SKM-1 (cell line): ENCODE results near the gene ZNF22.

ENCODE experiments used
- DNase-seq: peaks from one replicate; lab custom pipeline; 2025; ENCODE audit not compliant: unreplicated experiment; lab: John Stamatoyannopoulos, UW

Gene ZNF22

GRCh38 chr10:44989597-44990301 lies 11.0 kb upstream of the ZNF22 start:
- DNase-seq = no peak

GRCh38 chr10:44990302-44990655 lies 10.4 kb upstream of the ZNF22 start:
- DNase-seq = no peak

- no peak for DNase-seq
These were observed 9.8 kb upstream of the ZNF22 start for GRCh38 chr10:44990965-44991364.

- no peak for DNase-seq
These were observed 9.2 kb upstream of the ZNF22 start for GRCh38 chr10:44991571-44991970.

- no peak for DNase-seq
These were observed 8.5 kb upstream of the ZNF22 start for GRCh38 chr10:44992070-44992731.

- no peak for DNase-seq
These were observed 7.9 kb upstream of the ZNF22 start for GRCh38 chr10:44992732-44993225.

- DNase-seq = no peak
These were observed 7.3 kb upstream of the ZNF22 start for GRCh38 chr10:44993226-44993921.

- no peak for DNase-seq
These were observed 6.6 kb upstream of the ZNF22 start for GRCh38 chr10:44993922-44994751.

- no peak for DNase-seq
These were observed 5.8 kb upstream of the ZNF22 start for GRCh38 chr10:44994752-44995530.

- no peak for DNase-seq
These were observed 5.2 kb upstream of the ZNF22 start for GRCh38 chr10:44995581-44995913.

- no peak for DNase-seq
These were observed 4.6 kb upstream of the ZNF22 start for GRCh38 chr10:44995914-44996669.

GRCh38 chr10:44997105-44997748 lies 3.5 kb upstream of the ZNF22 start:
- DNase-seq = no peak

GRCh38 chr10:44998146-44998631 lies 2.5 kb upstream of the ZNF22 start:
- DNase-seq = no peak

GRCh38 chr10:45000138-45000751 lies 478 bp upstream of the ZNF22 start:
- DNase-seq = no peak

- DNase-seq = no peak
These were observed 842 bp downstream of the ZNF22 start for GRCh38 chr10:45001381-45002148.

GRCh38 chr10:45003432-45004000 lies 2.8 kb downstream of the ZNF22 start:
- DNase-seq = no peak

- DNase-seq = no peak
These were observed 3.9 kb downstream of the ZNF22 start for GRCh38 chr10:45004661-45005060.

GRCh38 chr10:45005284-45005683 lies 4.6 kb downstream of the ZNF22 start:
- no peak for DNase-seq
